HG02763 (cell line): Measurements from ENCODE around the gene RACK1.
A peak's percentile ranks its signal among the peaks of the same experiment; 100 is the strongest.
"Not testable (repeated sequence)": the region's sequence is repeated elsewhere in the genome, so short reads cannot be mapped to it uniquely, and the experiment has no call there.

Experiments
- ATAC-seq: cut with Tn5 transposase; IDR thresholded peaks from one replicate; pipeline ENCODE4 v1.9.1; 2021; ENCODE audit warnings: mild to moderate bottlenecking, moderate library complexity; ENCODE audit not compliant: unreplicated experiment

The RACK1 gene

GRCh38 chr5:181243564-181244343 lies at the start of gene RACK1:
TSS of gene RACK1 (minus strand) at chr5:181243906. CDS start at chr5:181243800, 106 bp downstream.
- ATAC-seq: peak; percentile 58

DNA sequence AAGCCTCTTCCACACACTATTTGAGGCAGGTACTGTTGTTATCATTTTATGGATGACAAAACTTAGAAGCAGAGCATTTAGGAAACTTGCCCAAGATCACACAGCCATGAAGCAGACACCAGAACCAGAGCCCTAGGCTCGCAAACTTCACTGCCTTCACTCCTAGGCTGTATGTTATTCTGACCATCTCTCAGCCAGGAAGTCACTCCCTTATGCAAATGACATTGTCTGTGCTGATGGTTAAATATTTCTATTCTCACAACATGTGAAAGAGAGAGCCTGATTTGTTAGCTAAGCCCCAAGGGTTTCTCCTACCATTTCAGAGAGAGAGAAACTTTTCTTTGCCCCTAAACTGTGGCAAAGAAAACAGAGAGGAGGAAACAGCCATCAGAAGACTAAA lies 43.6 kb upstream of the RACK1 start:
- ATAC-seq: not testable (repeated sequence)

DNA sequence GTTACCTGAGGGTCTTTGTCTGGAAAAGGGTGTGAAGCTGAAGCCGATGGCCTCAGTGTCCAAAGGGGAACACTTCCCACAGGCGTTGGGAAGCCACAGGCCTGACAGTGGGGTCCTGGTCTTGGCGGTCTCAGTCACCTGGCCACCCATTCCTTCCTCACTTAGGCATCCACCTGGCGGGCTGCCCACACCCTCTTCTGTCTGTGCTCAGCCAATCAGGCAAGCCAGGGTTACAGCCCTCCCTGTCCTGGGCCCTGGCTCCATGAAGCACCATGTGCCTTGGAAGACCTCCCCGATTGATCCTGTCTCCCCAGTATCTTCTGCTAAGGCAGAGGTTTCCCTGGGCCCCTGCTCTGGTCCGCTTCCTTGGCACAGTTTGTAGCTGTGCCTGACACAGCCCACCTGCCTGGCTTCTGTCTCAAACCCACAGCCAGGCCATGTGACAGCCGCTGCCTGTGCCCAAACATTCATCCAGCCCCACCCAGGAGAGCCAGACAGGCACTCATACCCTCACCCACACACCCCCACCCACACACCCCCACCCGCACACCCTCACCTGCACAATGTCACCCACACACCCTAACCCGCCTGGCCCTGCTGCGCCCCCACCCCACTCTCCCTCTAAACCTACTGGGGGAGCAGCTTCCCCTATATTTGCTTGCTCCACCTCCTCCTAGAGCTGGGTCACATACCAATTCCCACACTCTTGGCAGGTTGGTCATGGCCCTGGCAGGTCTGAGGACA lies 42.4 kb upstream of the RACK1 start:
- ATAC-seq: not testable (repeated sequence)

GRCh38 chr5:181283841-181284755 lies 40.4 kb upstream of the RACK1 start:
- ATAC-seq: not testable (repeated sequence)

DNA sequence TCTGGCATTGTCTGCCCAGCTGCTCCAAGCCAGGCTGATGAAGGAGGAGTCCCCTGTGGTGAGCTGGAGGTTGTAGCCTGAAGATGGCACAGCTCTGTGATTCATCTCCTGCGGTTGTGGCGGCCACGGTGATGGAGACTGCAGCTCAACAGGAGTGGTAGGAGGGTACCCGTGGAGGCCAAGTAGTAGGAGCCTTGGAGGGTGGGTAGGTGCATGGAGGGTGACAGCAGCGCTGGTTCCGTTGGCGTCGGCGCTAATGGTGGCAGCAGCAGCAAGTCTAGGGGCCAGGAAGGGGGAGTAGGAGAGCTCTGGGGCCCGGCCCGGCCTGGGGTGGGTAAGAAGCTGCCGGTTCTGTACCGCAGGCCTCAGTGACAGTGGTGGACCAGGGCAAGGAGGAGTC lies 39.6 kb upstream of the RACK1 start:
- no peak for ATAC-seq

DNA sequence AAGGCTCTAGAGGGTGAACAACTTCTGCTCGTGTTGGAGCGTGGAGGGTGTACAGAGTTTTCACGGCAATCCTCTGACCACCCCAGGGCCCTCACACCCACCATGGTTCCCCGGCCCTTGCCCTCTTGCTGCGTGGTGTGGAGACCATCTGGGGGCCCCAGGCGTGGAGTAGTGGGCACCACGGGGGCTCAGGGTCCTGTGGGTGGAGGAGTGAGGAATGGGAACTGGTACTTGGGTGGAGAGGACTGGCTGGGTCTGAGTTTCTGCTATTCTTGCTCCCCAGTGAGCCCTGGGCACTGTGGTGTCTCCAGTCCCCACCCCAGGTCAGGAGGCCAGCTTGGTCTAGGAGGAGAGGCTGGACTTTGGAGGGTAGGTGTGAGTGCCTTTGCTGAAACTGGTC lies 39.2 kb upstream of the RACK1 start:
- ATAC-seq: no peak

GRCh38 chr5:181282415-181282814 lies 38.7 kb upstream of the RACK1 start:
- not testable (repeated sequence) for ATAC-seq

DNA sequence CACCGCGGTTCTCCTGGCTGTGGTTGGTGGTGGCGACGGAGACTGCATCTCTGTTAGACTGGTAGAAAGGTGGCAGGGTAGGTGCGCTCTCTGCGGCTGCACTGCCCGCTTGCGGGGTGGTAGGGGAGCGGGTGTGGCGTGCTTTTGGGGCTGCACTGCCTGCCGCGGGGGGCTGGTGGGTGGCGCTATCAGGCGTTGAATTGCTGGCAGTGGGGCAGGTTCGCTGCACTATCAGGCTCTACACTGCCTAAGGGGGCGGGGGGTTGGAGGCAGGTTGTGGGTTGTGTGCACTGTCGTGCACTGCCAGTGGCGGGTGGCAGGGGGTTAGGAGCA lies 38.2 kb upstream of the RACK1 start:
- no peak for ATAC-seq

GRCh38 chr5:181281077-181281983 lies 37.6 kb upstream of the RACK1 start:
- no peak for ATAC-seq

- no peak for ATAC-seq
Observed at GRCh38 chr5:181280251-181280762, 36.6 kb upstream of the RACK1 start.

DNA sequence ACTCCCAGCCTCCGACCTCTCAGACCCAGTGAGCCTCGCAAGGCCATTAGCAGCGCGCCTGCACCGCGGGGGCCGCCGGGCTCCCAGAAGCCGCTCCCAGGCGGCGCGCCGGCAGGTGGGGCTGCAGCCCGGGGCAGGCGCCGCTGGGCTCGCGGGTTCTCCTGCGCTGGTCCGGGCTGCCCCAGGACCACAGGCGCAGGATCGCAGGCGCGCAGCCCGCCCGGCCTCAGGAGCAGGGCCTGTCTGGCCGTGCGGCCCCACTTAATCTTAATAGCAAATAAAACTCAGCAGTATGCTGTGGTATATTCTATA lies 29.7 kb upstream of the RACK1 start:
- ATAC-seq: not testable (repeated sequence)

GRCh38 chr5:181271081-181271480 lies 27.4 kb upstream of the RACK1 start:
- no peak for ATAC-seq

- ATAC-seq: not testable (repeated sequence)
Observed at GRCh38 chr5:181267907-181268306, 24.2 kb upstream of the RACK1 start.

DNA sequence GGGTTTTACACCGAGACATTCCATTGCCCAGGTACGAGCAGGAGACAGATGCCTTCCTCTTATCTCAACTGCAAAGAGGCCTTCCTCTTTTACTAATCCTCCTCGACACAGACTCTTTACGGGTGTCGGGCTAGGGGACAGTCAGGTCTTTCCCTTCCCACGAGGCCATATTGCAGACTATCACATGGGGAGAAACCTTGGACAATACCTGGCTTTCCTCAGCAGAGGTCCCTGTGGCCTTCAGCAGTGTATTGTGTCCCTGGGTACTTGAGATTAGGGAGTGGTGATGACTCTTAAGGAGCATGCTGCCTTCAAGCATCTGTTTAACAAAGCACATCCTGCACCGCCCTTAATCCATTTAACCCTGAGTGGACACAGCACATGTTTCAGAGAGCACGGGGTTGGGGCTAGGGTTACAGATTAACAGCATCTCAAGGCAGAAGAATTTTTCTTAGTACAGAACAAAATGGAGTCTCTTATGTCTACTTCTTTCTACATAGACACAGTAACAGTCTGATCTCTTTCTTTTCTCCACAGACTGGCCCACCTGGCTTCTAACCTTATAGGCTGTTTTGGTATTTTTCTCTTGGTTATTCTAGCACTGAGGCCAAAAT lies 23.7 kb upstream of the RACK1 start:
- not testable (repeated sequence) for ATAC-seq

- no peak for ATAC-seq
Observed at GRCh38 chr5:181265092-181265671, 21.5 kb upstream of the RACK1 start.

DNA sequence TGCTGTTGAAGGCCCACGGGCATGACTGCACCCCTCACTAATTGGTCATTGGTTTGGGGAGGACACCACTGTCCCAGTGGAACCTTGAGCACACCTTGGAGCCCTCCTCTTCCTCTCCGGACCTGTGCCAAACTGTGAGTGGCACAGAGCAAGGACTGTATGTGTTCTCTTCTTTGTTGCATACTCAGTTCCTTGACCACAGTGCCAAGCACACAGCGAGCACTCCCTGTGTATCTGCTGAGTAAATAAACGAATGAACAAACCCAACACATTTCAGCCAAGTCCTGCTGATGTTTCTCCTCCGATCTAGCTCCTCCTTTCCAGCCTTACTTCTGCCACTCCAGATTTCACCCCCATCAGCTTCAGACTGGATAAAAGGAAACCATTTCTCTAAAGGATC lies 19.9 kb upstream of the RACK1 start:
- no peak for ATAC-seq

GRCh38 chr5:181261320-181262049 lies 17.8 kb upstream of the RACK1 start:
- ATAC-seq: peak; percentile 49

DNA sequence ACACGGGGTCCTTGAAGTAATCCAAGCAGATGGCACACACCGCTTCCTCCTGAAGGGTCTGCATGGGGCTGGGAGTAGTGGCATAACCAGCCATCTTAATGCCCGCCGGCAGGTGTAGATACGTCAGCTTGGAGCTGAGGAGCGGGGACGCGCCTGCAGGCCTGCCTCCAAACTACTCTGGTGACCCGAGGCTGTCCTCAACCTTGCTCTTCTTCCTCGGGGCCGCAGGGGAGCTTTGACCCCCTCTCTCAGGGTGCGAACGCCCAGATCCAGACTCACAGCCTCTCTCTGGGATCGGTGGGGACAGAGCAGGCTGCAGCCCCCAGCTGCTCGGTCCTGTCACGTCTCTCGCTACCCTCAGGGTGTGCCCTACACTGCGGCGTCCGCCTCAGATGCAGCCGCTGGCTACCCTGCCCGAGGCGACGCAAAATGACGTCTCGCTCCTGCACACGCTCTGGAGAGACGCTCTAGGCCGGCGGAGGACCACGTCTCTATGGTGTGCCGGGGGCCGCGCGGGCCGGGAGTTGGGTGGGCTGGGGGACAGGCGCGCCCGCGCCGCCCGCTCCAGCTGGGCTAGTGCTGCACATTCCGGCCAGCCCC lies 17.1 kb upstream of the RACK1 start, which contains the start of gene TRIM52:
Gene TRIM52 (minus strand): TSS at position 424 of the 600 bp plus-strand sequence. CDS start 330 bp downstream, at position 94.
- peak; percentile 81 for ATAC-seq
